DND-41 (cell line): ENCODE data around the gene ZNF518B.

ENCODE experiments used
- EZH2 ChIP-seq: IDR thresholded peaks from 3 replicates; pipeline ENCODE4 v1.6.1; 2012; ENCODE audit warnings: borderline replicate concordance, low read depth, mild to moderate bottlenecking, moderate library complexity, low read length, inconsistent platforms; ENCODE audit not compliant: severe bottlenecking
- TF ChIP-seq, protein P1 (sequence below): IDR thresholded peaks from 2 replicates; pipeline ENCODE4 v1.5.1; 2012; ENCODE audit warnings: borderline replicate concordance, low read length, moderate library complexity, mild to moderate bottlenecking; ENCODE audit not compliant: poor library complexity, severe bottlenecking; ENCODE audit errors: extremely low read depth

DNA sequence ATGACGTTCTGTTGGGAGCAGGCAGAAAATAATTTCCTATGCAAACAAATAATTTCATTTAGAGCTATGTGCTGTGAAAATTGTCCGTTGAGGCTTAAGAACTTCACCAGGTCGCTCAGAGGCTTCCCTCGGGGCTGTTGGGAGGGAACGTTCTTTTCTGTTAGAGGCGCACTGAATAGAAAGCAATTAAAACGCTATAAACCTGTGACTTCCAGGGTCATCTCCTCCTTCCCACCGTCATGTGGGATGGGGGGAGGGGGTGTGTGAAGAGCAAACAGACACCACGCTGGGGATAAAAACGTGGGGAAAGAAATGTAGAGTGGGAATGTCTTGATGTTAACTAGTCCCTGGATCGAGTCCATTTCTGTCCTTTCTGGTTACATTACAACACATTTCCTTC, 35.2 kb upstream of the ZNF518B start:
- TF ChIP-seq, protein P1, sequence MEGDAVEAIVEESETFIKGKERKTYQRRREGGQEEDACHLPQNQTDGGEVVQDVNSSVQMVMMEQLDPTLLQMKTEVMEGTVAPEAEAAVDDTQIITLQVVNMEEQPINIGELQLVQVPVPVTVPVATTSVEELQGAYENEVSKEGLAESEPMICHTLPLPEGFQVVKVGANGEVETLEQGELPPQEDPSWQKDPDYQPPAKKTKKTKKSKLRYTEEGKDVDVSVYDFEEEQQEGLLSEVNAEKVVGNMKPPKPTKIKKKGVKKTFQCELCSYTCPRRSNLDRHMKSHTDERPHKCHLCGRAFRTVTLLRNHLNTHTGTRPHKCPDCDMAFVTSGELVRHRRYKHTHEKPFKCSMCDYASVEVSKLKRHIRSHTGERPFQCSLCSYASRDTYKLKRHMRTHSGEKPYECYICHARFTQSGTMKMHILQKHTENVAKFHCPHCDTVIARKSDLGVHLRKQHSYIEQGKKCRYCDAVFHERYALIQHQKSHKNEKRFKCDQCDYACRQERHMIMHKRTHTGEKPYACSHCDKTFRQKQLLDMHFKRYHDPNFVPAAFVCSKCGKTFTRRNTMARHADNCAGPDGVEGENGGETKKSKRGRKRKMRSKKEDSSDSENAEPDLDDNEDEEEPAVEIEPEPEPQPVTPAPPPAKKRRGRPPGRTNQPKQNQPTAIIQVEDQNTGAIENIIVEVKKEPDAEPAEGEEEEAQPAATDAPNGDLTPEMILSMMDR: no peak
- TF ChIP-seq EZH2: no peak
